ENCODE measurements around the gene CFAP70. TPM values are rescaled to one million over a fixed set of nuclear protein-coding genes. Genes with fewer than 3 reads are reported as not detected.

Gene CFAP70
- total RNA-seq, 1 donor = 1.1 TPM

- Histone ChIP-seq H3K4me2 (ENCODE audit: insufficient read depth, low read length) (no peak overlapping the region), H3K27ac (ENCODE audit: low read depth, low read length) (no peak overlapping the region), H4K20me1 (ENCODE audit: insufficient read depth, low read length) (no peaks in the 10 kb centered on the region), H3K36me3 (ENCODE audit: insufficient read depth, low read length) (no peaks in the 10 kb centered on the region), H3K79me2 (ENCODE audit: insufficient read depth, low read length) (no peaks in the 10 kb centered on the region), H3K4me1 (ENCODE audit: insufficient read depth, low read length) (no peaks in the 10 kb centered on the region), H3K27me3 (ENCODE audit: insufficient read depth, low read length) (no peaks in the 10 kb centered on the region), H3K9me3 (ENCODE audit: low read depth, low read length) (peaks cover 8% of the 10 kb centered on the region), H3K4me3 (ENCODE audit: insufficient read depth, low read length) (no peak overlapping the region), H2AFZ (ENCODE audit: low read length) (no peak overlapping the region)
- no peak for TF ChIP-seq CTCF (IDR thresholded peaks at IDR 0.05; ENCODE audit: extremely low read depth, low read depth, low read length)
- no peak for DNase-seq (ENCODE audit: insufficient read length, low spot score, missing footprints)
Measured at GRCh38 chr10:73310475-73310874, 48.2 kb downstream of the CFAP70 start.

GRCh38 chr10:73307203-73307800, 51.4 kb downstream of the CFAP70 start:
- Histone ChIP-seq H3K9me3 (ENCODE audit: low read depth, low read length) (peaks cover 8% of the 10 kb centered on the region), H3K27me3 (ENCODE audit: insufficient read depth, low read length) (no peaks in the 10 kb centered on the region), H3K36me3 (ENCODE audit: insufficient read depth, low read length) (no peaks in the 10 kb centered on the region), H3K79me2 (ENCODE audit: insufficient read depth, low read length) (no peaks in the 10 kb centered on the region), H3K27ac (ENCODE audit: low read depth, low read length) (no peak overlapping the region), H3K4me3 (ENCODE audit: insufficient read depth, low read length) (no peak overlapping the region), H2AFZ (ENCODE audit: low read length) (no peak overlapping the region), H3K4me2 (ENCODE audit: insufficient read depth, low read length) (no peak overlapping the region), H4K20me1 (ENCODE audit: insufficient read depth, low read length) (no peaks in the 10 kb centered on the region), H3K4me1 (ENCODE audit: insufficient read depth, low read length) (no peaks in the 10 kb centered on the region)
- DNase-seq (ENCODE audit: insufficient read length, low spot score, missing footprints) = no peak
- TF ChIP-seq CTCF (IDR thresholded peaks at IDR 0.05; ENCODE audit: extremely low read depth, low read depth, low read length) = no peak

- no peak for TF ChIP-seq CTCF (IDR thresholded peaks at IDR 0.05; ENCODE audit: extremely low read depth, low read depth, low read length)
- H3K79me2 ChIP-seq (ENCODE audit: insufficient read depth, low read length) = no peaks in the 10 kb centered on the region
- no peak for DNase-seq (ENCODE audit: insufficient read length, low spot score, missing footprints)
- H3K27me3 ChIP-seq (ENCODE audit: insufficient read depth, low read length) = no peaks in the 10 kb centered on the region
- H3K4me1 ChIP-seq (ENCODE audit: insufficient read depth, low read length) = no peaks in the 10 kb centered on the region
- H3K4me2 ChIP-seq (ENCODE audit: insufficient read depth, low read length) = no peak overlapping the region
- H2AFZ ChIP-seq (ENCODE audit: low read length) = no peak overlapping the region
- H3K4me3 ChIP-seq (ENCODE audit: insufficient read depth, low read length) = no peak overlapping the region
- no peak overlapping the region for H3K27ac ChIP-seq (ENCODE audit: low read depth, low read length)
- H3K9me3 ChIP-seq (ENCODE audit: low read depth, low read length) = peaks cover 8% of the 10 kb centered on the region
- H4K20me1 ChIP-seq (ENCODE audit: insufficient read depth, low read length) = no peaks in the 10 kb centered on the region
- H3K36me3 ChIP-seq (ENCODE audit: insufficient read depth, low read length) = no peaks in the 10 kb centered on the region
Measured at GRCh38 chr10:73306171-73306708, 52.4 kb downstream of the CFAP70 start.

GRCh38 chr10:73296946-73297345, 61.7 kb downstream of the CFAP70 start:
- Histone ChIP-seq H2AFZ (ENCODE audit: low read length) (no peak overlapping the region), H3K27me3 (ENCODE audit: insufficient read depth, low read length) (peaks cover 7% of the 10 kb centered on the region), H3K4me2 (ENCODE audit: insufficient read depth, low read length) (no peak overlapping the region), H3K4me1 (ENCODE audit: insufficient read depth, low read length) (no peaks in the 10 kb centered on the region), H3K27ac (ENCODE audit: low read depth, low read length) (no peak overlapping the region), H3K9me3 (ENCODE audit: low read depth, low read length) (no peaks in the 10 kb centered on the region), H3K36me3 (ENCODE audit: insufficient read depth, low read length) (no peaks in the 10 kb centered on the region), H3K79me2 (ENCODE audit: insufficient read depth, low read length) (no peaks in the 10 kb centered on the region), H4K20me1 (ENCODE audit: insufficient read depth, low read length) (no peaks in the 10 kb centered on the region), H3K4me3 (ENCODE audit: insufficient read depth, low read length) (no peak overlapping the region)
- no peak for TF ChIP-seq CTCF (IDR thresholded peaks at IDR 0.05; ENCODE audit: extremely low read depth, low read depth, low read length)
- DNase-seq (ENCODE audit: insufficient read length, low spot score, missing footprints) = no peak
